Measurements from ENCODE around the gene ROBO1. TPM values are rescaled to one million over a fixed set of nuclear protein-coding genes. Genes with fewer than 3 reads are reported as not detected.
"Not testable (repeated sequence)": the region's sequence is repeated elsewhere in the genome, so short reads cannot be mapped to it uniquely, and the experiment has no call there.

ROBO1 gene
- total RNA-seq, 1 donor from 2014 or later = 18.7 TPM

DNA sequence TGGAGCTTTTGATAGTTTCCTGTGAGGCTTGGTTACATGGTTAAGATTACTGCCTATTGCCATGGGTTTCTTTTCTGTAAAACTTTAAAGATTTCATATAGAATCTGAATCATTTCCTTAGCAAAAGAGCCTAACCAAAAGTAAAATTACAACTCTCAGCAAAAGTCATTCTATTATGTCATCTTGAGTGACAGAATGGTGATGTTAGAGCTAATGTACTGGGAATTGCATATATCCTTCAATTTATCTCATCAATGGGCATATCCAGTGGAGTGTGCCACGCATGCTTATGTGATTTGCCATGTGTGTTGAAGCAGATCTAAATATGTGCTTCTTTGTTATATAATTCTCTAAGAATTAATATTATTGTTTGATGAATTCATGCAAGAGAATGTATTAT, 212.1 kb downstream of the ROBO1 start:
- no peak for DNase-seq (ENCODE audit: low read depth)

DNA sequence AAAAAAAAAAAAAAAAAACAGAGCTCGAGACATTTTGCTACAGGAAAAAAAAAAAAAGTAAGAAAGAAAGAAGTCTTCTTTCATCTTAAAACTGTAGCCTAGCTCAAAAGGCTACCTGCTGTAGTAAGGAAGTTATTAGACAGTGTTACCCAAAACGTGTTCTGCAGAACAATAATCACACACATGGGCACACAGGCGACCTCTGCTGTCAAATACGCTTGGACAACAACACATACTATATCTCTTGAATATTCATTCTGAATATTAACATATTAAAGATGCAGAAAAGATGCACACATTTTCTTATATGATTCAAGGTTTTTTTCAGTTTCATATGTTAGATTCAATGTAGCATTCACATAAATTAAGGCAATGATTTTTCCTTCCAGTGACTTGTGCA, 215.8 kb downstream of the ROBO1 start:
- DNase-seq (ENCODE audit: low read depth) = no peak

DNA sequence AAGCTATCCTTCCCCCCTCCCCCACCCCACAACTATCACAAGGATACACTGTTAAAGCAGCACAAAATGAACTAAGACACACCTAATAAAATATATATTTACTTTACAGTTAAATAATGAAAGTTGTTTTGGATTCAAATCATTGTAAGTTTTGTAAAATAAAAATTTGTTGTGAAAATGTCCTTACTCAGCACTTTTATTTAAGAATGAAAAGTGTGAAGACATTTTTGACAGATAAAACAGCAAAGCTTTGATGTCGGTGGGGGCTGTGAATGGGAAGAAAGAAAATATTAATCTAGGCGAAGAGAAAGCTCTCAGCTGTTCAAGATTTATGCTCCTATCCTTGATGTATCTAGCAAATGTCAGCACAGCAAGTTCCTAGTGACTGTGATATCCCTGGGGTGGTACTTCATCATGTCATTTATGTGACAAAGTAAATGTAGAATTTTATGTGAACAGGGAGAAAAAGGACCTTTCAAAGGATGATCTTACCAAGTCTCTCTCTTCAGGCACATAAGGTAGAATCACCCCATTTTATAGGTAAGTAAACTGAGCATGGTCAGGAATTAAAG, 216.4 kb downstream of the ROBO1 start:
- no peak for DNase-seq (ENCODE audit: low read depth)

DNA sequence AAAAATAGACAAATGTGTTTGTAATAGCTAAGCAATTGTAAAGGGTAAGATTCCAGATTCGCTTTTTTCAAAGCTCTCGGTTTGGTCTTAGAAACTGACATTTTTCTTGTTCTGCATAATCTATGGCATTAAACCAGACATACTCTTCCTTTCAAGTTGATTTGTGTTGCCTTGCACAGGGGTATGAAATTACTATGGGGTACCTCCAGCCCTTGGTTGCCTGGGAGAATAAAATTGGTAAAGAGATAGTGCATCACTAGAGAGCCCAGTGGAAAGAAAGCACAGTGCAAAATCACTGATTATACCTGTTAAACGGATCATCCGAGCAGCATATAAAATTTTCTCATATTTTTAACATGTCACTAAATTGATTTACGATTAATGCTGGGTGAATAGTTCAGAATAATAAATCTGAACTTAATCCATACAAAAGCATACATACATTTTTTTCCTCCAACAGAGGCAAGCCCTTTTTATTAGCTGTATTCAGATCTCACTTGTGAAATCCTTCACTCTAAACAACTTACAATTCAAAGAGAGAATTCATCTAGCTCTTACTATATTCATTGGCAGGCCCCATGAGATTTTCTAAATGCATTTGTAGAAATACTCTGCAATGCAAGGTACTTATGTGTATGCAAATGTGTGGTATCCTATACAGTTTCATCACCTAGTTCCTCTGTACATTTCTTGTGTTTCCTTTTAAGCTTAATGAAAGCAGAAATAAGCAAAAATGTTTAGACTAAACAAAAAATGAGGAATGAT, 224.4 kb downstream of the ROBO1 start:
- no peak for DNase-seq (ENCODE audit: low read depth)

DNA sequence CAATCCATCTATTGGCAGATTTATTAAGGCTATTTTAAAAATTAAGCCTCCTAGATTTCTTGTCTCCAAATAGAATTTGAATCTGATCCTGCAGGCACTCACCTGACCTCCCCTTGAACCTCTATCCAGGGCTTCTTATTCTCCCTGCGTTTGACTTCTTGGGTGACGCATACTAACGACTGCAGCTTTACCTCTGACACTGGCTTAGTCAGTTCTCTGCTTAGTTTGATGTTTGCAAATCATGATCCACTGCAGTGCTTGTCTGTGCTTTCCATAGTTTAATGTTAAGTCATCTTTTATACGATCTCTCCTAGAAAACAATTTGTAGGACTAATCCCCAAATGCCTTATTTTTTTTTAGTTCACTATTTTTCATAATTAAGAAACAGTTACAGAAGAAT, 233.1 kb downstream of the ROBO1 start:
- no peak for DNase-seq (ENCODE audit: low read depth)

DNA sequence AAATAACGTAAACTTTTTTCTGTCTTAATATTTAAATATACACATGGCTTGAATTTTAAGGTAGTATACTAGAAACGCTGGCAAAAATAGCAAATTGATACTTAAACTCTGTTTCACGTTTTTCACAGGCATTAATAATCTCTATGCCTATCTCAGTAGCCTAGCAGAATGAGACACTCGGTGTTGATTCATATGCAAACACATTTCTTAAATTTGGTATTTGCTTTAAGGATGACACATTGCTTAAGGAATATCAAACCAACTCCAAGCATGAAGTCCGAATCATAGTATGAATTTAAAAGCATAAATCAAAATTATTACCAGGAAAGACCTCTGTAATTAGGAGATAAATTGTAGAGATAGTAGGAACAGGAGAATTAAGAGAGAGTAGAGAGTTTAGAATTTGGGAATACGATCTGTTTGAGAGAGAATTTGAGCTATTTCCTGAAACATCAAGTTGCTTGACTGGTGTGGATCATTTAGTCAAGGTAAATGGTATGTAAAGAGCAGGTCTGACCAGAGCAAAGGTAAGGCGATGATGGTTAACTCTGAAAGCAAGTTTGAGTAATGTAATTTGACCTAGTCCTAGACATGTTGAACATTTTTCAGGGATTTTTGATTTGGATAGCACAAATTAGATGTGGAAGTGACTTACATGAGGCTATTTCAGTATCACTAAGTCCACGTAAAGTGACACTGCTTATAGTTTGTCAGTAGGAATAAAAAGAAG, 236.1 kb downstream of the ROBO1 start:
- no peak for DNase-seq (ENCODE audit: low read depth)

DNA sequence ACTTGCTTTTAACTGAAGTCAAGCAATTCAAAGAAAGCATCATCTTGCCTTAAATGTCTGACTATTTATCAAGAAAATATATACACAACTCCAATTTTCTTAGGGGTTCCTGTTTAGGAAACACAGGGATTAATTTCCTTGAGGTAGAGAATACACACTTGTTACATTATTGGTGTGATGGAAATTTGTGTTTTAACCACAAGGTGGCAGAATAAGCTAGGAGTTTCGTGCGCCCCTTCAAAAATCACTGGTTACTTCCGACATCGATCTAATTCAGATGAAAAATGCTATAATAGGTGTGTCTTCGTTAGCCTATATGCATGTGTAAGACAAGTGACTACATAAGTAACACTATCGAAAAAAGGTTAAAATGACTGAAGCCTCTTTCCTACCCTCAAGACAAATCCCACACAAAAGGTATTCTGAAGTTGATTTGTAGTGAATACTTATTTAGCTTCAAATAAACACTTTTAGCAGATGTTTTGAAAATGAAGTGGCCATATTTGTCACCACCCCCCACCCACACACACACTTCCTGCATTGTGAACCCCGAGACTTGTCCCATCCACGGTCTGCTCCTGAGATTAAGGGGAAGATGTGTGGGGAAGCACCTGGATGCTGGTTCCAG, 246.5 kb downstream of the ROBO1 start:
- DNase-seq (ENCODE audit: low read depth) = peak; percentile 48

DNA sequence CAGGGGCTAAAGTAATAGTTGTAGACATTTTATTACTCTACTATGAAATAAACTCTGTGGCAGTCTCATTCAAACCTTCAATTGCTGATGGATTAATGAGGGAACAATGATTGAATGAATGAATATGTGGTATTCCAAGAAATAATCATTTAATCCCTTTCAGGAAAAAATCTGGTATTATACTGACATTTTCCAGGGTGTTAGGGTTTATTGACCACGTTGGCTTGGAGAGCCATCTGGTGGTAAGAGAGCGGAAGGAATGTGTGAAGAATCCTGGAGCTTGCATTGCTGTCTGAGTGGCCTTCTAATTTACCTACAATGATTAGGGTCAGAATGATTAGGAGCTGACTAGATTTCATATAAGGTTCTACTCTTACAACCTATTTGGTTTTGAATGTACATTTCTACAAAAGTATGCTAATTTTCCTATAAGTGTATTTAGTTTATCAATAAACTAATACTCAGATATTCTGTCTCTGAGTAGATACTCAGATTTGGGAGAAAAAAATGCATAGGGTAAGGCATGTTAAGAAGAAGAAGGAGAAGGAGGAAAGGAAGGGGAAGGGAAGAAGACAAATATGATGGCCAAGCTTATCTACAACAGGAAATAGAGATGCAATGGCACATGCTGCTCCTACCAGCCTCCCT, 249.9 kb downstream of the ROBO1 start:
- DNase-seq (ENCODE audit: low read depth) = peak; percentile 22

DNA sequence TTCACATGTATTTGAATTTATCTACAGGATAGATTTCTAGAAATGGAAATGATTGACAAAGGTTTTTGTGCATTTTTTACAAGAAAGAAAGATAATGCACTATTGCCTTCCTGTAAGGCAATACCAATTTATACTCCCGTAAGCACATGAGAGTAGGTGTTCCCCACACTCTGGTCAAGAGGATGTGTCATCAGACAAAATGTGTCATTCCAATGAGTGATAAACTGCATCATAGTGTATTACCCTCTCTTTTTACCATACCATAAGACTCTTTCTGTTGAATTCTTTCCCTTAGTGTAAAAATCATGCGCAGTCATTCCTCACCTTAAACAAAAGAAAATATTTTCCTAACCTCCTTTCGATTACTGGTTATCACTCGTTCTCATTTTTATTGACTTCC, 251.0 kb downstream of the ROBO1 start:
- no peak for DNase-seq (ENCODE audit: low read depth)

DNA sequence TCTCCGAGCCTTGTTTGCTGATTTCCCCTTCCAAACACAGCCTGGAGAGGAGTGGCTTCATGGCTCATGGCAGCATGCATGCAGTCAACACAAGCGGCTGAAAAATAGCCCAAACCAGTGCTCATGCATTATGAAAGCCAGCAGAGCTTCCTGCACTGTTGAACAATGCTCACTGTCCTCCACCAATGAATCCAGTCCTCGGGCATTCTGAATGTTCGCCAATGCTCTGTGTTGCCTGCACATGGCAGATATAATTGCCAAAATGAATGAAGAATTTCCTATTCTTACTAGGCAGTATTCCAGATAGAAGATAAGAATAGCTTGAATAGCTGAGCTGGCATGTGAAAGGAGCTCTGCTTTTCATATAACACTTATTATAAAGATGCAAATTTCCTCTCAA, 252.7 kb downstream of the ROBO1 start:
- DNase-seq (ENCODE audit: low read depth) = no peak

DNA sequence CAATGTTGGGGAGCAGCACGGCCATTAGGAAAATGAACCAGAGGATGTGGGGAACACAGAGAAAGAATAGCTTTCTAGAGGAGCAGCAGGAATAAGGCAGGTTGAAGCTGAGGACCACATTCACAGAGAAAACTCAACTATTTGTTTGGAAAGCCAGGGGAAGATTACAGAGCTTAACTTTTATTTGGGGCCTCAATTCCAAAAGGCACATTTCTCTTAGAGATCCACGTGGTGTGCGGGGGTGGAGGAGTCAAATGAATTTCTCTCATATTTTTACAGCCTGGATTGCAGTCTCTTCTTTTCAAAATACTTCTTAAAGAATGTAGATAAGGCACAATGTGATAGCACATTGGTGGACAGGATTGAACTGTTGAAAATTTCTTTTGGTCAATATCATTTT, 253.7 kb downstream of the ROBO1 start:
- no peak for DNase-seq (ENCODE audit: low read depth)

DNA sequence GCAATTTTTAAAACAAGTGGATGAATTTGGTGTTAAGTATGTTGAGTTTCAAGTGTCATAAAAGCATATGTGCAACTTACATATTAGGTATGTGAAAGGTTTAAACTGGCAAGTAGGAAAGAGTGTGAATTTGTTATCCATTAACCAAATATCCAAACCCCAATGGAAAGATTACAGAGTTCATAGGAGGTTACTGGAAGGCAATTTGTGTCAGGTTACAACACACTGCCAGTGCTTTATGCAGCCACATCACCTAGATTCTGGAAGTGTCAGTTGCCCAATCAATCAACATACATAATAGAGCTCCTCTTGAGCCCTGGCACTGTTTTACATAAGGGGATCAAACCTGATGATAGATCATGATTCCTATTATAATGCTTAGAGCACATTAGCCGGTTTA, 261.0 kb downstream of the ROBO1 start:
- DNase-seq (ENCODE audit: low read depth) = no peak

DNA sequence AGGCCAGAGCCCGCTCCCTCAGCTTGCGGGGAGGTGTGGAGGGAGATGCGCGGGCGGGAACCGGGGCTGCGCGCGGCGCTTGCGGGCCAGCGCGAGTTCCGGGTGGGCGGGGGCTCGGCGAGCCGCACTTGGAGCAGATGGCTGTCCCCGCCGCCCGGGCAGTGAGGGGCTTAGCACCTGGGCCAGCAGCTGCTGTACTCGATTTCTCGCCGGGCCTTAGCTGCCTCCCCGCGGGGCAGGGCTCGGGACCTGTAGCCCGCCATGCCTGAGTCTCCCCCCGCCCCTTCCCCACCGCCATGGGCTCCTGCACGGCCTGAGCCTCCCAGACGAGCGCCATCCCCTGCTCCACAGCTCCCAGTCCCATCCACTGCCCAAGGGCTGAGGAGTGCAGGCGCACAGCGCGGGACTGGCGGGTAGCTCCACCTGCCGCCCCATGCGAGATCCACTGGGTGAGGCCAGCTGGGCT, 265.5 kb downstream of the ROBO1 start:
- DNase-seq (ENCODE audit: low read depth) = not testable (repeated sequence)

DNA sequence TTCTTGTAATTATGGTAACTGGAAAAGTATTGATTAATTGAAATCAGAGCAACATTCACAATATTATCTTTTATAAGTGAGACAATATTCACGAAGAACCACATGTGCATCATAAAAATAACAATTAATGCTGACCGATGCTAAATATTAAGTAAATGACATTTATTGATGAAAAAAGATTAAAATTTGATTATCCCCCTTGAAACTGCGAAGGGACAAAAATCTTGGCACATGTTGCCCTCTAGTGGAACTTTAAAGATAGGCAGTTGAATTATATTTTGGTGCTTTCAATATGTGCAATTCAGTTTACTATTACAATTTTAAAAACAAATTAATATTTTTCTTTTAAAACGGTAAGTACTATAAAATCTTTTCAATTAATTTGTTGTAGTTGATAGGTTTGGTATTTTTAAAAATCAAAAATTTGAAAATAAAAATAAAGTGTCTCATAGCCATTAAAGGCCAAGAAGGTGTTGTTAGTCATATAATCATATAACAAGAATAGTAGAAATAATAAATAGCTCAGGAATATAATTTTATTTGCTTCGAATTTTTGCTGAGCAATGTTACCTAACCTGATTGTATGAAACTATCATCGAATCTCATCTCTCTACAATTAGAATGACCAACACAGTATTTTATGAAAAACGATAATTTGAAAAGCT, 270.2 kb downstream of the ROBO1 start:
- DNase-seq (ENCODE audit: low read depth) = peak; percentile 30

DNA sequence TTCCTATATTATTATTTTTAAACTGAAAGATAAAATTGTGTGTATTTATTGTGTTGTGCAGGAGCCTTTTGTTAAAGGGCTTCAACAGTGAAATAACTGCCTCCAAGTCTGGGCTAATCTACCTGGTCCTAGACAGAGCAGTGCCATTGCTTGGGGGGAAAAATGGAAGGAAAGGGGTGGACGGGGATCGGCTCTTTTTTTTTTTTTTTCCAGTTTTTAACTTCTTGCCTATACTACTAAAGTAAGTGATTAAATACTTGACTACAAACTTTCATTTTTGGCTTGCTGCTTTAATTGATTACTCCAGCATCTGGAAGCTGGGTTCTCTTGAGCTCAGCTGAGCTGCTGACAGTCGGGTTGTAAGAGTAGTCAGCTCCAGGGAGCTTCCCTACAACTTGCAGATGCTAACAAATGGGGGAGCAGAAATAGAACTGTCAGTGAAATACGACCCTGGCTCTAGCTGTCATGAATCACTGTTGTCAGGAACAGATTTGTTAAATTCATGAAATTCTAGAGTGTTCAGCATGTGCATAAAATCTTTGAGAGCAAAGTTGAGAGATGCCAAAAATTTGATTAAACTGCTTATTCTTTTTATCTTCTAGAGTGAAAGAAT, 276.7 kb downstream of the ROBO1 start:
- DNase-seq (ENCODE audit: low read depth) = peak; percentile 35

DNA sequence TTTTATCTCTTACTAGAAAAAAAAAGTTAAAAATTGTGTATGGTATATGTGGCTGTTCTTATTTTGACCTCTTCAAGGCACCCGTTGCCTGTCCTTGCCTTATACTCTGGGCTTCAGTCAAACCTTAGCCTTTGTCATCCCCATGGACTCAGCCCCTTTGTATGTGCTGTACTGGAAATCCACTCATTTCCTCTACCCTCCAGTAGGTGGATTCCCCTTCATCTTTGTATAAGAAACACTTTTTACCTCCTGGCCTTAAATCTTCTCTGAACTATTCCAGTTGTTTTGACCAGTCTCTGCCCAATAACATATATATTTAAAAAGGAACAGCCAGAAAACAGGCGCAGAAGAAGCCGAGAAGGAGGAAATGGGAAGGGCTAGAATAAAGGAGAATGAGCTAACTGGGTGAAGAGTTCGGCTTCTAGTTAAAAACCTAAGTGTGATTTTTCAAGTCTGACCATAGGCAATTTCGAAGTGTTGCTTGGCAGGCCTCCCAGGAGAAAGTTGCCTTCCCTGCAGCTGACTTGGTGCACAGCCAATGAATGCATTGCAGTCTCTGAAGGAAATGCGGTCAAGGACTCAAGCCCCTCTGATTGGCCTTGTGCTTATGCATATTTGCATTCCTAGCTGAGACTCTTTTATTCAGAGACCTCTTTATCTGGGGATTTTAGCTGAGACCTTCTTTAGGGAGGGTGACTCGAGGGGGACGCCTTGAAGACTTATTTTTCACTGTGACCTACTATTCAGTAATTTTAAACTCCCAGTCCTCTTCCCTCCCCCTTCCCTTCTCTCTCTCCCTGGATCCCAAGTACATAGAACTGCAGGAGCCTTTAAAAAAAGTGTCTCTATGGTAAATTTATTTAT, 277.4 kb downstream of the ROBO1 start:
- peak; percentile 28 for DNase-seq (ENCODE audit: low read depth)

DNA sequence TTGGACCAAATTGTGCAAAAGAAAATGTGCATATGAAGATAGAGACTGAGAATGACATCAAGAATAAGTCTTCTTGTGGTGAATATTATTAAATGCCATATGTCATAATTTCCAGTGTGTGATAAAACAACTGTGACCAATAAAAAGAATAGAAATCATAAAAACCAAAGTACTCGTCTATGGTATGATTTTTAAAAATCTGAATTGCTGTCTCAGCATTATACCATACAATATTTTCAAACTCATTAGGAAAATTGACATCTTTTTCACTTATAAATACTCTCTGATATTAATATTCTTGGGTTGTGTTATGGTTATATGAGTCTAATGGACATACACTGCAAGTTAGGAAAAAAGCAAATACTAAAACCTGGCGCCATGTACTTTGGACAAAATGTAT, 279.4 kb downstream of the ROBO1 start:
- DNase-seq (ENCODE audit: low read depth) = no peak

DNA sequence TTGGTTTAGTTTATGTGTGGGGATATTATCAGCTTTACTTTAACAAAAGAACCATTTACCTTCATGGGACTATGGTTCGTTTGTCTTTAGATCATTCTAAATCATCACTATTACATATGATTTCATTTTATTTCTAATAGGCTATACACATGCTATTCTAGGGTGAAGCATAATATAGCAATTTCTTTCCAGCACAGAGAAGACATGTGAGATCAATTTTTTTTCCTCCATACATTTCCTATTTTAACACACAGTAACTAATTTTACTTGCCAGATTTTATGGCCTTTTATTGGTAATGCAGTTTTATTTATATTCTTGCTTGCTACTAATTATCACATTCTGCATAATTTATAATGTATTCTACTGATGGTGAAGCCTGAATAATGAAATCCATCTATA, 287.1 kb downstream of the ROBO1 start:
- no peak for DNase-seq (ENCODE audit: low read depth)

DNA sequence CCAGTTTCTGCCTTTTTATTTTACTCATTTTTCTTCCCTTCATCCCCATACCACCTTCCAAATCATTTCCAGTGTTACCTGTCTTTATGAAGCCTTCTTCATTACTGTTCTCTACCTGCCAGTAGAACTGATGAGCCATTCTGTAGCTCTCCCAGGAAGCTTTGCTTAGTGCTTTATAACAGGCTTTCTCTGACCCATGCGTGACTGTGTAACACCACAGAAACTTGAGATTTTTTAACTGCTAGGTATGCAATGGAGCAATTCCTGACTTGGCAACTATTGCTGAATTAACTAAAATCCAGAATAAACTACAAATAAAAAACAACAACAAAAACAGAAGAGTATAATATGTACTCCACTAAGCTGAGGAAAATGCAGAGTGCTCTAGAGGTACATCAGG, 289.2 kb downstream of the ROBO1 start:
- DNase-seq (ENCODE audit: low read depth) = no peak

All from myocyte (in vitro differentiated cells).